HepG2 (cell line): Measurements from ENCODE around the gene NPBWR2. TPM values are rescaled to one million over a fixed set of nuclear protein-coding genes. Genes with fewer than 3 reads are reported as not detected.

ENCODE experiments used
- ATAC-seq: fragments of 200-7000 bp; cut with Tn5 transposase; 3 replicates; pipeline ENCODE4 v1.9.1; 2020; ENCODE audit warnings: mild to moderate bottlenecking, moderate library complexity
- BruUV-seq: library from RNA; stranded (reverse); fragments of 400-500 nt; replicated peaks from 2 replicates; lab custom pipeline; 2021; lab: Mats Ljungman, UMichigan
- CTCF ChIA-PET: fragments of 300-600 bp; formaldehyde crosslinking; extraction: SDS; loops from one replicate; lab custom pipeline; 2021; ENCODE audit warnings: low total read pairs, inconsistent platforms, low intra/inter-chr PET ratio; lab: Yijun Ruan, JAX
- POLR2A ChIA-PET: fragments of 350-600 bp; sonication (Branson Sonifier 250); formaldehyde crosslinking; loops from one replicate; lab custom pipeline; 2020; ENCODE audit warnings: antibody characterized with exemption, inconsistent platforms; lab: Yijun Ruan, JAX
- DNase-seq: peaks from one replicate; pipeline ENCODE4 v3.0.0-alpha.2; 2015; ENCODE audit warnings: low spot score
- FAIRE-seq: peaks from 3 replicates; lab custom pipeline; 2011; peaks lifted over from hg19 to GRCh38; lab: Jason Lieb, UNC
- H2AFZ ChIP-seq: one replicate; pipeline ENCODE4 v1.6.1; 2011; ENCODE audit warnings: low read length, inconsistent platforms
- H3K27ac ChIP-seq: fragments of 300-600 bp; 3 replicates; pipeline ENCODE4 v1.8.0; 2011; ENCODE audit warnings: mixed run types, mild to moderate bottlenecking, mixed read lengths, low read length, inconsistent platforms; ENCODE audit not compliant: insufficient read depth; ENCODE audit errors: extremely low read length
- H3K27me3 ChIP-seq, 2 experiments: fragments of 200-600 bp in 1 of 2; 2 replicates in 1 of 2; 3 replicates in 1 of 2; pipeline versions ENCODE4 v1.6.0 to v1.8.0; 2011; ENCODE audit warnings: low read length in 2 of 2, mild to moderate bottlenecking in 2 of 2, moderate library complexity in 2 of 2, inconsistent platforms in 1 of 2; ENCODE audit not compliant: insufficient read depth in 2 of 2, control insufficient read depth in 1 of 2
- H3K36me3 ChIP-seq, 2 experiments: fragments of 200-600 bp in 1 of 2; replicated peaks in 1 of 2; 2 replicates in 1 of 2; 3 replicates in 1 of 2; pipeline versions ENCODE4 v1.5.1 to v1.8.0; 2011; ENCODE audit warnings: low read length in 2 of 2, inconsistent platforms in 1 of 2; ENCODE audit not compliant: insufficient read depth in 2 of 2, control insufficient read depth in 1 of 2
- H3K4me1 ChIP-seq: 2 replicates; pipeline ENCODE4 v1.5.1; 2012; ENCODE audit warnings: low read length, inconsistent platforms; ENCODE audit not compliant: insufficient read depth
- H3K4me2 ChIP-seq: 2 replicates; pipeline ENCODE4 v1.6.0; 2011; ENCODE audit warnings: low read depth, low read length, inconsistent platforms
- H3K4me3 ChIP-seq, 3 experiments: fragments of 200-600 bp in 1 of 3; sonication (generic), shearing (Covaris generic) in 1 of 3; replicated peaks in 1 of 3; 2 replicates each; pipeline ENCODE4 v1.5.1; 2011 to 2016; ENCODE audit warnings: low read length in 3 of 3, inconsistent platforms in 2 of 3, low read depth in 2 of 3, mild to moderate bottlenecking in 2 of 3, control low read depth in 1 of 3, mixed read lengths in 1 of 3; ENCODE audit not compliant: insufficient read depth in 1 of 3
- H3K79me2 ChIP-seq: one replicate; pipeline ENCODE4 v1.6.1; 2011; ENCODE audit warnings: low read length, inconsistent platforms; ENCODE audit not compliant: insufficient read depth
- H3K9ac ChIP-seq: 2 replicates; pipeline ENCODE4 v1.6.0; 2011; ENCODE audit warnings: mild to moderate bottlenecking, low read depth, low read length, inconsistent platforms; ENCODE audit not compliant: insufficient read depth
- H3K9me3 ChIP-seq: 2 replicates; pipeline ENCODE4 v1.5.1; 2012; ENCODE audit warnings: mild to moderate bottlenecking, low read length
- H4K20me1 ChIP-seq: 2 replicates; pipeline ENCODE4 v1.6.0; 2011; ENCODE audit warnings: inconsistent platforms, mild to moderate bottlenecking, low read length, moderate library complexity; ENCODE audit not compliant: insufficient read depth
- CREB1 ChIP-seq, 2 experiments: fragments of 450-650 bp in 1 of 2; IDR thresholded peaks; 2 replicates each; pipeline ENCODE4 v1.6.1; 2016 to 2017; ENCODE audit warnings: control low read depth in 1 of 2, mild to moderate bottlenecking in 1 of 2, missing compliant biosample characterization in 1 of 2, missing genetic modification characterization in 1 of 2
- DPF2 ChIP-seq: sonication (generic); formaldehyde crosslinking; IDR thresholded peaks from 2 replicates; pipeline ENCODE4 v1.4.0; 2020; ENCODE audit warnings: mild to moderate bottlenecking, low read depth, missing genetic modification reagents, borderline replicate concordance
- FOXA3 ChIP-seq: IDR thresholded peaks from 2 replicates; pipeline ENCODE4 v1.6.1; 2016; ENCODE audit warnings: missing genetic modification reagents, missing compliant biosample characterization
- MAFF ChIP-seq: IDR thresholded peaks from 2 replicates; pipeline ENCODE4 v1.6.1; 2011; ENCODE audit warnings: low read depth, low read length, improper control_type of control experiment
- MBNL3 ChIP-seq: fragments of 250-450 bp; sonication (Bioruptor Pico); conservative IDR thresholded peaks from 2 replicates; pipeline ENCODE4 v1.8.0; 2022; ENCODE audit warnings: mild to moderate bottlenecking, inconsistent platforms
- NFRKB ChIP-seq: fragments of 450-650 bp; IDR thresholded peaks from 2 replicates; pipeline ENCODE4 v1.6.1; 2017
- NFYB ChIP-seq: sonication (generic); formaldehyde crosslinking; IDR thresholded peaks from 2 replicates; pipeline ENCODE4 v1.4.0; 2020; ENCODE audit warnings: missing genetic modification reagents
- RARA ChIP-seq: IDR thresholded peaks from 2 replicates; pipeline ENCODE4 v1.6.1; 2016; ENCODE audit warnings: missing genetic modification reagents, missing compliant biosample characterization
- THRA ChIP-seq: sonication (generic); formaldehyde crosslinking; IDR thresholded peaks from 2 replicates; pipeline ENCODE4 v1.4.0; 2020; ENCODE audit warnings: missing genetic modification reagents, borderline replicate concordance
- XRCC5 ChIP-seq: fragments of 200-400 bp; formaldehyde crosslinking; optimal IDR thresholded peaks from 2 replicates; pipeline ENCODE3; 2017; ENCODE audit warnings: mild to moderate bottlenecking, low read length
- ZBTB34 ChIP-seq: sonication (generic); formaldehyde crosslinking; IDR thresholded peaks from 2 replicates; pipeline ENCODE4 v1.8.0; 2022; ENCODE audit warnings: mild to moderate bottlenecking, missing genetic modification reagents
- ZNF597 ChIP-seq: sonication (generic); formaldehyde crosslinking; IDR thresholded peaks from 2 replicates; pipeline ENCODE4 v1.5.0; 2020; ENCODE audit warnings: missing genetic modification reagents
- ZNF614 ChIP-seq: IDR thresholded peaks from 2 replicates; pipeline ENCODE4 v1.6.1; 2018; ENCODE audit warnings: missing biosample characterization, missing genetic modification reagents, inconsistent platforms, borderline replicate concordance
- ZNF629 ChIP-seq: sonication (generic); formaldehyde crosslinking; conservative IDR thresholded peaks from 2 replicates; pipeline ENCODE4 v1.5.0; 2020; ENCODE audit warnings: missing genetic modification reagents
- ZNF724P ChIP-seq: sonication (generic); formaldehyde crosslinking; IDR thresholded peaks from 2 replicates; pipeline ENCODE4 v1.8.0; 2022; ENCODE audit warnings: missing genetic modification reagents, borderline replicate concordance
- ZSCAN25 ChIP-seq: sonication (generic); formaldehyde crosslinking; IDR thresholded peaks from 2 replicates; pipeline ENCODE4 v1.8.0; 2022; ENCODE audit warnings: mild to moderate bottlenecking, missing genetic modification reagents
- ZSCAN29 ChIP-seq: sonication (generic); formaldehyde crosslinking; conservative IDR thresholded peaks from 2 replicates; pipeline ENCODE4 v1.4.0; 2020; ENCODE audit warnings: mild to moderate bottlenecking, missing genetic modification reagents
- WGBS: methylation state at CpG from one replicate; pipeline ENCODE4 v1.1.6; 2017; ENCODE audit warnings: low lambda C conversion rate; 5-methylcytosine and 5-hydroxymethylcytosine counted together
- in situ Hi-C: cut with HindIII; loops from 2 replicates; pipeline ENCODE4 v1.10.0; 2017; ENCODE audit warnings: low pct_unique_long_range_greater_than_20kb; ENCODE audit not compliant: extremely low pct_ligation_motif_present
- intact Hi-C: fragments of 100-400 bp; cut with micrococcal nuclease; formaldehyde crosslinking; loops from one replicate; pipeline ENCODE4 v1.10.0; 2022; ENCODE audit not compliant: unreplicated experiment
- polyA plus RNA-seq, 8 experiments: library from polyadenylated mRNA; depleted of rRNA in 3 of 8; stranded (reverse) in 7 of 8; unstranded in 1 of 8; fragments of >200 nt; fragmentation: Illumina TruSeq in 4 of 8; extraction: Trizol in 4 of 8; gene quantifications; 2 replicates each; pipeline versions ENCODE4 v1.2.1 to v1.2.3, GENCODE V29; 2011 to 2016; ENCODE audit warnings: low read depth in 4 of 8, missing spikeins in 1 of 8, mixed read lengths in 1 of 8; ENCODE audit not compliant: insufficient read depth in 1 of 8
- total RNA-seq, 5 experiments: library from RNA; depleted of rRNA; stranded (reverse); fragments of >200 nt; fragmentation: Illumina TruSeq; extraction: Trizol; gene quantifications; 2 replicates each; pipeline ENCODE4 v1.2.3, GENCODE V29; 2016; ENCODE audit warnings: low read depth in 1 of 5

The NPBWR2 gene
- total and polyA plus RNA-seq, 2 of the 13 experiments (the other 11 are each of a cell fraction or from before 2014, with no cell fraction given), result not detected

GRCh38 chr20:64151633-64152530, 44.5 kb upstream of the NPBWR2 start:
- FAIRE-seq (no peak), DNase-seq (peak; percentile 71), ATAC-seq (peak; percentile 14; the same call in 1 of the 3 replicates)
- POLR2A ChIA-PET, result no interaction called here
- BruUV-seq, result no TSS peak
- no peak overlapping the region for H3K27ac ChIP-seq
- peaks cover 27% of the 10 kb centered on the region; the same call in 1 of the 2 replicates for H3K4me1 ChIP-seq
- H3K79me2 ChIP-seq, result no peaks in the 10 kb centered on the region
- no peaks in the 10 kb centered on the region for H3K36me3 ChIP-seq
- H3K9ac ChIP-seq, result no peak overlapping the region
- no peak overlapping the region for H3K4me2 ChIP-seq
- no peak overlapping the region for H2AFZ ChIP-seq
- no peak overlapping the region for H3K4me3 ChIP-seq
- peaks cover 17 to 49% of the 10 kb centered on the region in 2 experiments for H3K27me3 ChIP-seq
- 18% methylated on average over 24 of the region's 24 CpGs for WGBS
- H3K9me3 ChIP-seq, result no peaks in the 10 kb centered on the region
- CTCF ChIA-PET, result no interaction called here
- in situ Hi-C loops, result no loop called here
- no peaks in the 10 kb centered on the region for H4K20me1 ChIP-seq
- intact Hi-C loops, result no loop called here
- TF ChIP-seq MAFF, result no peak; the same call in 1 of the 2 replicates
- TF ChIP-seq ZSCAN29 (CRISPR knock-in tag), result no peak
- no peak for TF ChIP-seq MBNL3 (CRISPR knock-in tag)
- TF ChIP-seq DPF2 (CRISPR knock-in tag), result 0 out of 2 replicates have a peak, but pooled peaks have one; percentile 21
- peak; percentile 32 for TF ChIP-seq XRCC5
- 0 out of 2 replicates have a peak, but pooled peaks have one; percentile 8 for TF ChIP-seq ZNF724P (CRISPR knock-in tag)
- no peak for TF ChIP-seq THRA (CRISPR knock-in tag)
- no peak for TF ChIP-seq ZNF614
- no peak for TF ChIP-seq NFRKB
- no peak for TF ChIP-seq ZSCAN25 (CRISPR knock-in tag)
- no peak for TF ChIP-seq ZNF597 (CRISPR knock-in tag)
- no peak for TF ChIP-seq FOXA3 (CRISPR knock-in tag)
- TF ChIP-seq NFYB (CRISPR knock-in tag), result no peak
- no peak for TF ChIP-seq ZNF629 (CRISPR knock-in tag)
- TF ChIP-seq ZBTB34, result no peak
- peak; percentile 90 for TF ChIP-seq CREB1 (IDR thresholded peaks at IDR 0.05)
- no peak for TF ChIP-seq CREB1 (CRISPR knock-in tag; IDR thresholded peaks at IDR 0.05)
- peak; percentile 45; the same call in 1 of the 2 replicates for TF ChIP-seq RARA (CRISPR knock-in tag)
